AML-193 (cell line): ENCODE results near the gene UTS2B.
A peak's percentile ranks its signal among the peaks of the same experiment; 100 is the strongest.
"Not testable (repeated sequence)": the region's sequence is repeated elsewhere in the genome, so short reads cannot be mapped to it uniquely, and the experiment has no call there.

Source experiments
- DNase-seq, 2 experiments: peaks; one replicate each; lab custom pipeline; 2025; lab: John Stamatoyannopoulos, UW

Gene UTS2B

GRCh38 chr3:191280111-191280510 lies 50.2 kb downstream of the UTS2B start:
- no peak for DNase-seq

GRCh38 chr3:191275751-191276150 lies 54.6 kb downstream of the UTS2B start:
- DNase-seq: no peak

GRCh38 chr3:191275244-191275643 lies 55.1 kb downstream of the UTS2B start:
- DNase-seq: not testable (repeated sequence)

- no peak for DNase-seq
Measured at GRCh38 chr3:191269289-191270085, 60.8 kb downstream of the UTS2B start.

- no peak for DNase-seq
Measured at GRCh38 chr3:191268737-191269136, 61.6 kb downstream of the UTS2B start.

- DNase-seq: no peak
Measured at GRCh38 chr3:191263850-191264249, 66.5 kb downstream of the UTS2B start.

GRCh38 chr3:191263365-191263764 lies 67.0 kb downstream of the UTS2B start:
- no peak for DNase-seq

- DNase-seq: no peak
Measured at GRCh38 chr3:191262650-191263049, 67.7 kb downstream of the UTS2B start.

- no peak for DNase-seq
Measured at GRCh38 chr3:191261304-191261638, 69.1 kb downstream of the UTS2B start.

GRCh38 chr3:191260431-191261303 lies 69.7 kb downstream of the UTS2B start:
- no peak for DNase-seq

- DNase-seq: no peak
Measured at GRCh38 chr3:191259486-191259885, 70.8 kb downstream of the UTS2B start.

GRCh38 chr3:191257286-191257685 lies 73.0 kb downstream of the UTS2B start:
- no peak for DNase-seq

- no peak for DNase-seq
Measured at GRCh38 chr3:191256405-191256804, 73.9 kb downstream of the UTS2B start.

- DNase-seq: no peak
Measured at GRCh38 chr3:191255156-191255555, 75.2 kb downstream of the UTS2B start.

GRCh38 chr3:191254098-191254873 lies 76.0 kb downstream of the UTS2B start:
- DNase-seq: no peak

- no peak for DNase-seq
Measured at GRCh38 chr3:191253089-191253799, 77.1 kb downstream of the UTS2B start.

- DNase-seq: no peak
Measured at GRCh38 chr3:191246630-191247029, 83.7 kb downstream of the UTS2B start.

GRCh38 chr3:191246034-191246433 lies 84.3 kb downstream of the UTS2B start:
- DNase-seq: peak; percentile 76 to 83

GRCh38 chr3:191244242-191244867 lies 86.0 kb downstream of the UTS2B start:
- peak; percentile 29 to 33 for DNase-seq

GRCh38 chr3:191240486-191240885 lies 89.8 kb downstream of the UTS2B start:
- no peak for DNase-seq

- DNase-seq: no peak
Measured at GRCh38 chr3:191239407-191240031, 90.8 kb downstream of the UTS2B start.
